ENCODE data around the gene ADAMTS19.

Gene ADAMTS19

DNA sequence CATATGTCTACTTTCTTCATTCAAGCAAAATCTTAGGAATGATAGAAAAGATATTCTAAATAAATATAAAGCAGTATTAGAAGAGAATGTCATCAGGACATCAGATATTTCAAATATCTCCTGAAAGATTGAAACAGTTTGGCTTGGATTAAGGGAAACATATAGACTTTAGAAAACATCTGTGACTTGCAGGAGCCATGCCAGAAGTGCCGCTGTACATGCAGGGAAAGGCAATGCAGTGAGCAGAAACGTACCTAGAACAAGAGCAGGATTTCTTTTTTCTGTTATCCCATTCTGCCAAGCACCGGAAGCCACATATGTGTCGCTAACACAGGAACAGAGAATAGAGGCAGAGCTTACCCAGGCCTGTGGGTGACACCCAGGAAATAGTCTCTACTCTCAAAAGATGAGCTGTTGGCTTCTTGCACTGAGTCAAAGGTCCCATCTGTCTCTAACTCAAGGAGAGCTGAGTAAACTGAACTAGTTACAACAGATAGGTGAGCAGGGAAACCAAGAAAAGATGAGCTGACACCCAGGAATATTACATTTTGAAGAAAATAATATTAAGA lies 5.8 kb downstream of the ADAMTS19 start:
- DNase-seq (ENCODE audit: low read depth in 1 of 2, low spot score in 1 of 2), result no peak

DNA sequence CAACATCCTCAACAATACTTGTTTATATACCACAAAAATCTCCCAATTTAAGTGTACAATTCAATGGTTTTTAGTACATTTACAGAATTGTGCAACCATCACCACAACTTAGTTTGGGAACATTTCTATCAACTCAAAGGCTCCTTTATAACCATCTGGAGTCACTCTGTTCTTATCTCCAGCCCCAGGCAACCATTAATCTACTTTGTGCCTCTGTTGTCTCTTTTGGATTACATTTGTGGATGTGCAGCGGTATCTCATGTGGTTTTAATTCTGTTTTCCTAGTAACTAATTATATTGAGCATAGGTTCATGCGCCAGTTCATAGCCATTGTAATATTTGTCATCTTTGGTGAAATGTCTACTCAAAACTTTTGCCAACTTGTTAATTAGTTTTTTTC lies 14.4 kb downstream of the ADAMTS19 start:
- DNase-seq (ENCODE audit: low read depth in 1 of 2, low spot score in 1 of 2), result no peak

DNA sequence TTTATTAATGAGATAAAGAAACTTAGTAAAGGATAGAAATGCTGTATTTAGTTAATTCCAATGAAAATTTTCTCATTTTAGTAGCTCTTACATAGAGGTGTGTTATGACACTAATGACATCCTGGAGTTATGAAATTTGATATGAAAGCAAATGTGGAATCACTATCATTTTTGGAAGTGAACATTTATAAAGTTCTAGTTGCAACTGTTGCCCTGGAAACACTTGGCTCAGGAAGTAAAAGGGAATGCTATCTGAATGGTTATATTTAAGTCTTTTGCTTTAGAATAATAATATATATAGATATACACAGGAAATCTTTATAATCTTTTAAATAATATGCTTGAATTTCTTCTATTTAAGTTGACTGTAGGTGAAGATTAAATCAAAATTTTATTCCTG lies 16.7 kb downstream of the ADAMTS19 start:
- no peak for DNase-seq (ENCODE audit: low read depth in 1 of 2, low spot score in 1 of 2)

DNA sequence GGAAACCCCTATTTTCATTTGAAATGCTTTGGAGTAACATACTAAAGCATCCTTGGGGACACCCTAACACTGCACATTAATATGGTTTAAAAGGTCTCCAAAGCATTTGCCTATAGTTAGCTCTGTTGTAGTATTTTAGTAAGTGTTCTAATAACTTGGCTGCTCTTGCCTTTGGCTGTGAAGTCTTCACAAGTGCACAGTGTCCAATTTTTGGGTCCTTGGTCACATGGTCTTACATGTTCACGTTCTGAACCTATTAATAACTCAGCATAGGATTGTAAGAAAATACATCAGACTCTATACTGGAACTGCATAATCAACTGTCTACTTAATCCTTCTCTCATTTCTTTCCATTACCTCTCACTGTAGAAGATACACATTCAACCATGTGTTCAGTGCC lies 17.4 kb downstream of the ADAMTS19 start:
- no peak for DNase-seq (ENCODE audit: low read depth in 1 of 2, low spot score in 1 of 2)

DNA sequence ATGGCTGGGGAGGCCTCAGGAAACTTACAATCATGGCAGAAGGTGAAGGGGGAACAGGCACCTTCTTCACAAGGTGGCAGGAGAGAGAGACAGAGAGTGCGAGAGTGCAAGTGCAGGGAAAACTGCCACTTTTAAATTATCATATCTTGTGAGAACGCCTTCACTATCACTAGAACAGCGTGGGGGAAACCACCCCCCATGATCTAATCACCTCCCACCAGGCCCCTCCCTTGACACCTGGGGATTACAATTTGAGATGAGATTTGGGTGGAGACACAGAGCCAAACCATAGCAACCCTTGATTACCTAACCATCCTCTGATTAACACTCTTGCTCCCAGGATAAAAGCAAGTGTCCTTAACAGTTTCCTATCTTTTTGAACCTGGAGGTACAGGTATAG lies 21.1 kb downstream of the ADAMTS19 start:
- no peak for DNase-seq (ENCODE audit: low read depth in 1 of 2, low spot score in 1 of 2)

DNA sequence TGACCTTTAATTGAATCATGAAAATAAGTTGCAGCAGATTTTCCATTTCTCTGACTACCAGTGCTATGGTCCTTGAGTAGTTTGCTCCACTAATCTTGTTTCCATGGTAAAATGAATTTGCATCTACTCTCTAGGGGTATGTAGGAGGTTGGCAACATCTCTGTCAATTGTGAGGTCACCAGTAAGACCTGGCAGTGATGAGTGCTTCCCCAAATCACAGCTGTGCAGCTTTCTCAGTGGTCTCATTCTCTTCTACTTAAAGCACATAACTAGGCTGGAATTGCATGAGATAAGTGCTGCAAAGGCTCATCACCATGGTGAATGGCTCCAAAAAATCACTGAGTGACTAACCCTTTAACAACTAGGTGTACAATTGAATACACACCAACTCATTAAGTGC lies 36.3 kb downstream of the ADAMTS19 start:
- no peak for DNase-seq (ENCODE audit: low read depth in 1 of 2, low spot score in 1 of 2)

DNA sequence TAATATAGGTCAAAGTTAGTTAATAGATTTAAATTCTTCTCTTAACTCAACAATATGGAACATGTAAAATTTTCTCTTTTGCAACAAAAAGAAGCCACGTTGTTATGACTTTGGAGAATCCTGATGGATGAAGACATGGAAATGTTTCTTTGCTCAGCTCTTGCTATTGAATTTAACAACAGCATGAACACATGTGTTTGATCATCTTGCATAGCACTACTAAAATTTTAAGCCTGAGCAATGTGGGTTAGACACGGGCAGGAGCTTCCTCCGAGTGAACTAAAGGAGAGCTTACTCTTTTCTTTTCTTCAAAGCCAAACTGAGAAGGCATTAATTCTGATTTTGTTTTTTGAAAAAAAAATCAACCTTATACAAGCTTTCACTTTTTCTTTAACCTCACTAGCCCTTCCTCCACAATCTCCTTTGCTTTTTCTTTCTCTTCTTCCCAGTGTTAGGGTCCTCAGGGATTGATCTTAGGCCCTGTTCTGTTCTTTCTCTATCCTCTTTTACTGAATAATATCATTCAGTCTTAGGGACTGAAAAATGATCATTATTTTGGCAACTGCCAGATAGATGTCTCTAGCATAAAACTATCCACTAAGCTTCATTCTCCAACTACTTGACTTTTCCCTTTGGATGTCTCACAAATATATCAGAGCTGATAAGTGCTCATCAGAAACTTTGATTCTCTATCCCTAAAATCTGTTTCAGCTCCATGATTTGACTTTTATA lies 36.9 kb downstream of the ADAMTS19 start:
- DNase-seq (ENCODE audit: low read depth in 1 of 2, low spot score in 1 of 2), result no peak

DNA sequence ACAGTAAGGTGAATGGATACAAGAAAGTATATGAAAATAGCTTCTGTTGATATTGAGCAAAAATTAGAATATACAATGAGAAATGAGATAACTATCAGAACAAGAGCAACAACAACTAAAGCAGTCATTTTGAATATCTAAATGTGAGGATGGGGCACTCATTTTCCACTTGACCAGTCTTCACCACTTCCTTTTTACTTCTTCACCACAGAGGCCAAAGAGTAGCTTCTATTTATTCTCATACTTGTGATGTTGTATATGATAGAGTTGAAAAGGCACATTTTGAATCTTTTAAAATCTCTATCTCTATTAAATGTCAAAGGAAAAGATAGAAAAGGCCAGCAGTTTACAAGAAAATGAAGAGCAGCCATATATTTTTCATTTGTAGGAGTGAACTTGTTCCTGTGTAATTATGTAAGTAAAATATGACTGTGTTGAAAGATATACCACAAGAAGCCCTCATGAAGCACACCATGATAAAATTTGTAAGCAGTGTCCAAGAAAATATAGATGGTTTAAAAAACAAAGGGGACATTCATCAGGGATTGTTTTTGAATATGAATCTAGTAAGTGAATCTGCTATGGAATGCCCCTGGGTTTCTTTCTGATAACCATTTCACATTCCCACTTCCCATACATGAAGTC lies 39.2 kb downstream of the ADAMTS19 start:
- no peak for DNase-seq (ENCODE audit: low read depth in 1 of 2, low spot score in 1 of 2)

DNA sequence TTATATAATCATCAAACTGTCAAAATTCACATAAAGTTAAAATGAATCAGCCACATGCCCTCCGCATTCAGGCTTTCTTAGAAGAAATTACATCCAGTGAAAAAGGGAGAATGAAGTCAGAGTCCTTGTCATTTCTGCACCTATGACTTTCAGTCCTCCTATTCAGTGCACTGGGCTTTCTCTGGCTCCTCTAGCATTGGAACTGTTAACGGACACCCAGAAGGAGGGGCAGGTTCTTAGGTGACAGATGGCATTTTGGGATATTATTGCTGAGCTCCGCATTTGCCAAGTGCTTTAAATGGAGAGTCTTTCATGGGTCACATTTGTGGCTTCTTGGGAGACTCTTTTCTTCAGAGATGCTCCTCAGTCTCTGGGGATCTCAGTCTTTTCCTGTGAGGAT lies 40.0 kb downstream of the ADAMTS19 start:
- DNase-seq (ENCODE audit: low read depth in 1 of 2, low spot score in 1 of 2), result no peak

DNA sequence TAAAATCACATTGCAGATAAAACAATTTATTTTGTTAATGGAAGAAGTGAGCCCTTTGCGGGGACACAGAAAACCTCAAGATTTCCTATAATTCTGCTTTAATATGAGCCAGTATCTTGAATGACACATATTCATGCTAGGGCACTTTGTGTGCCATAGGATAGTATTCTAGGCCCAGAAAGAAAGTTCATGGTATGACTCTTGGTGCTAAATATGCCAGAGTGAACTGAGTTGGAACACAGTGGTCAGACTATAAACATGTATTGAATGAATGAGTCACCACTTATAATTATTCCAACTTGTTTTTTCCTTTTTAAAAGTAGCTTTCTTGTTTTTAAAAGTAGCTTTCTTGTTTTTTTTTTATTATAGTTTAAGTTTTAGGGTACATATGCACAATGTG lies 46.0 kb downstream of the ADAMTS19 start:
- DNase-seq (ENCODE audit: low read depth in 1 of 2, low spot score in 1 of 2), result no peak

DNA sequence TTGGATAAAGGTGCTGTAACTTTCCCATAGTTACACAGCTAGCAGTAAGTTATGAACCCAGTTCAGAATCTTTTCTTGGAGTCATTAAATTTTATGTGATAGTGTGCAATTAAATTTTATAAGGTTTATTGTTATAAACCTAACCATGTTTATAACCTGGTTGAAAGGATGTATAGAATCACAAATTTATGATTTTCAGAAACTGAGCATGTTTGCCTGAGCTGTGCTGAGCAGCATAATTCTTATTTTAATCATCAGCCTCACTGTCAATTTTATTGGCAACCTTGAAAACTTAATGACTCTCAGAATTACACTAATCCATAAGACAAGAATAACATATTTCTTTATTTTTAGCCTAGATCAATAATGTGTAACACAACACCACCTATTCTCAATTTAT lies 46.9 kb downstream of the ADAMTS19 start:
- no peak for DNase-seq (ENCODE audit: low read depth in 1 of 2, low spot score in 1 of 2)

DNA sequence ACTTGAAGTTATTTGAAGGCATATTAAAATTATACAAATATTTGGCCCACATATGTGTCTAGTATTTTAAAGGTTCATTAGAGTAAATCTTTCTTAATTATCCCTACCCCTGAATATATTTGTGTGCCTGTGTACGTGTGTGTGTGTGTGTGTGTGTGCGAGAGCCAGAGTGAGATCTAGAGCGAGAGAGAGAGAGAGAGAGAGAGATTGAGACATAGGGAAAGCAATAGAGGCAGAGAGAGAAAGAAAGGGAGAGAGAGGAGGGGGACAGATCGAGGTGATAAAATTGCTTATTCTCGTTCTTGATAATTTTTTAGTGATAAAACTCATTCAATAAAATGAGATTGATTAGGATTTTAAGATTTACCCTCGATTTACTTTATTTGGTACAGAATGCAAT lies 47.4 kb downstream of the ADAMTS19 start:
- no peak for DNase-seq (ENCODE audit: low read depth in 1 of 2, low spot score in 1 of 2)

DNA sequence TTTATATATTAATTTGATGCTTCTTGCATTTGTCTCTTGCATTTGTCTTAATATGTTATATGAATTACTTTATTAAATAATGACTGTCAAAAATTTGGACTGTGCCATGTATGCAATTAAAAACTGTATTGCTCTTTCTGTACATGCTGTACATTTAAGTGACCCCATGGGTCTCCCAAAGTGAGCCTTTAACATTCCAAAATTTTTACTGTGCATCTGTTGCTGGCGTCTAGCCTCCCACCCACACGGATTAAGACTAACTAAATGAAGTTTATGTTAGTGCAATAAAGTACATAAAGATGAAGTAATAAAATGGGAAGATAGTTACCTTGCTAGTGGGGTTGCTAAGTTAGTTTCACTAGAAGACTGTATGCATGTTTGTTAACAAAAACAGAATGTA lies 48.5 kb downstream of the ADAMTS19 start:
- DNase-seq (ENCODE audit: low read depth in 1 of 2, low spot score in 1 of 2), result no peak

DNA sequence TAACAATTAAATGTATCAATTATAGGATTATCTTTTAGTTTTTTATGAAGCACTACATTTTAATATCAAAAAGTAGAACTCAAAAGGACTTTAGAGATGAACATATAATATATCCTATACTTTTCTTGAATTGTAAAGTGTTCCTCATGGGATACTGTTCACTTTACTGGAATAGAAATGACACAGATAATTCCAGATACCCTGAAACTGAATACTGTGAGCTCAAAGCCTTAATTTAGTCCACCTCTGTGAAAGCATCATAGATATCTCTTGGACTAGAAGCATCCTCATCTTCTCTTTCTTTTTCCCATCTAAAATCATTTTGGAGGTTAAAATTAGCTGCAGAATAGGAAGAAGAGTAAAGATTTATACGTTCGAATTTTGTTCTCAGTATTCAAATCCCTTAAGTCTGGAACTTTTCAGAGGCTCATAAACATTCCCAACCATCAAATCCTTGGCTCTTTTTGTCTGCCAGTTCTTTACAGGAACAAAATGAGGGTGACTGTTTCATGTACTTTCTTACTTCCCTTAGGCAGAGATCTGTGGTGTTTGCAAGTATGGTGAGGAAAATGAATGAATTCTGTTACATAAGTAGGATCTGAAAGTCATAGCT lies 49.4 kb downstream of the ADAMTS19 start:
- no peak for DNase-seq (ENCODE audit: low read depth in 1 of 2, low spot score in 1 of 2)

DNA sequence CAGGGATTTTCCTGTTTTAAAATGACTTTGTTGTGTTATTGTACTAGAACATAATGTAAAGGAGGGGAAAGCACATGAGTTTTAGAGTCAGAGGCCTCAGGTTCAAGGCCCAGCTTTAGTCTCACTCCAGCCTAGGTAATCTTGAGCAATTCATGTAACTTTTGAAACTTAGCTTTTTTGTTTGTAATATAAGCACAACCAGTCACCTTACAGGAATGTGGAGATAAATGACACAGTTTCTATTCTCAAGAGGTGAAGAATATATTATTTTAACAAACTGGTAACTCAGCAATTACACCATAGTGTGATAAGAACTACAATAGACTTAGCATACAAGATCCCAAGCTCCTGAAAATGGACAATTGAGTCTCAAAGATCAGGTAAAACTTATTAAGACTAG lies 51.2 kb downstream of the ADAMTS19 start:
- DNase-seq (ENCODE audit: low read depth in 1 of 2, low spot score in 1 of 2), result no peak

DNA sequence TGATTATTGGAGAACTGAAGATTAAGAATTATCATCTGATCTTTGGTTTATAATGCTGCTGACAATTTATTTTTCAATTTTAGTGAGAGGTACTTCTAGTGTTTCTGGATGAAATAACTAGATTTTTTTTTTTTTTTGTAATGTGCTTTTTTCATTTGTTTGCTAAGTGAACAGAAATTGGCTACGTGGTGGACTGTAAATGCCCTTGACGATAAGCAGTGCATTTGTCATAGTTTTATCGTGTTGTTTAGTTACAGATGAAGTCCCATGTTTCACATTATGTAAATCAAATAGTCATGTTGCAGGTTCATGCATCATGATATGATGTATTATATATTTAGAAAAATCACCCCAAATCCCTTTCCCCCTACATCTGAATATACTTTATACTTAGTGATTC lies 81.0 kb downstream of the ADAMTS19 start:
- DNase-seq (ENCODE audit: low read depth in 1 of 2, low spot score in 1 of 2), result no peak

DNA sequence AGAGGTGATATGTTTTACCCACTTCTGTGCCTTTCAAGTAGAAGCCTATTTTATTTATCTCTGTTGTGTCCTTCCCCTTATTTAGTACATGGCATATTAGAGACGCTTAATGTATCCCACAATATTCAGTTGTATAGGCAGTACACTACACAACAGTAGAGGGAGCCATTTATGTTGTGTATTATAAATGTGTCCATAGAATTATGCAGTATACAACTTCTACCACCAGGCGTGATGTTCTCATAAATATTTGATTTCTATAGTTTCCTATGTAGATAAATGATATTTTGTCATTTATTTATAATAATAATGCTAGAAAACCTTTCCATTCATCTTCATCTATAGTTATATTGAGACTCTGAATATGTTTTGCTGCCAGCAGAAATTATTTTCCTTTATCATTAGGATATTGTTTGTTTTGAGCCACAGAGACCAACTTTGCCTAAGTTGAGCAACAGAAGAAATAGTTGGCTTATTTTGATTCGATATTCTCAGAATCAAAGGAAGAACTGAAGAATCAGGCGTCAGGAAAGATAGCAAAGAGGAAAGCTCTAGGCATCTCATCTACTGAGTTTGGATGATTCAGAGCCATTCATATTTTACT lies 81.7 kb downstream of the ADAMTS19 start:
- DNase-seq (ENCODE audit: low read depth in 1 of 2, low spot score in 1 of 2), result no peak

DNA sequence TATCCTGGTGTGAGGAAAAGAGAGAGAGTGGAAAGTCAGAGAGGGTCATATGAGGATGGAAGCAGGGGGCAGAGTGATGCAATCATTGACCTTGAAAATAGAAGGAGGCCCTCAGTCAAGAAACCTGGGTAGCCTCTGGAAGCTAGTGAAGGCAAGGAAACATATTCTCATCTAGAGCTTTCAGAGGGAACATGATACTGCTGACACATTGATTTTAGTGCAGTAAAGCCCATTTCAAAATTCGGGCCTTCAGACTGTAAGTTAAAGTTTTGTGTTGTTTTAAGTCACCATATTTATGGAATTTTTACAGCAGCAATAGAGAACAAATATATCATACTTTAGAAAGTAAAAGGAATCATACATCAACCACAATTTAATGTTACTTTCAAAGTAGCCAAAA lies 87.0 kb downstream of the ADAMTS19 start:
- no peak for DNase-seq (ENCODE audit: low read depth in 1 of 2, low spot score in 1 of 2)

DNA sequence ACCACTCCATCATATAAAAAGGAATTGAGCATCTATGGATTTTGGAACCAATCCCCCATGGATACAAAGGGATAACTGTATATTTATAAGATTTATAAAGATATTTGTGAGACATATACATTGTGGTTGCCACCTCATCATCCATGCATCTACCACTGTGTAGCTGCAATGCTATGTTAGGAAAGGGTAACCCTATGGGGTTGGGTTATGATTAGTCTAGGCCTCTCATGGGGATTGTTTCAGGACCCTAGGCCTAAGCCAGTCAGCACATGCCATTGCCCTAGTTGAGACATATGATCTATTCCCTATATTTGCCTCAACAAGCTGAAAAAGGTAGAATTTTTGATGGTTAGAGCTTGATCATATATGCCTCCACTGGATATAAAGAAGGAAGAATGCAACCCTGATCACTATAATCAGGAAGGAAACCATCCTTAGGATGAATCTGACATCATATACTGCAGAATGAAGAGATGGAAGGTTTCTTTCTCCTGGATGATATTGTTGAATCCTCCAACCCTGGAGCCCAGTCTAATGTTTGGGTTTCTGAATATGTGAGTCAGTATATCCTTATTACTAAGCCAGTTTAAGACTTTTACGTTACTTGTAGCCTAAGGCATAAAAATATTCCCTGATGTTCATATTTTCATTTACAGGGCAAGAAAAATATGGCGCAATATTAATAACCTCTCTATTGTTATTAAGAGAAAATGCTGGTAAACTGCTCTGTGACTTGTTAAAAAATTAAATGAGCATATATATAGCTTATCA lies 94.2 kb downstream of the ADAMTS19 start:
- DNase-seq (ENCODE audit: low read depth in 1 of 2, low spot score in 1 of 2), result no peak

DNA sequence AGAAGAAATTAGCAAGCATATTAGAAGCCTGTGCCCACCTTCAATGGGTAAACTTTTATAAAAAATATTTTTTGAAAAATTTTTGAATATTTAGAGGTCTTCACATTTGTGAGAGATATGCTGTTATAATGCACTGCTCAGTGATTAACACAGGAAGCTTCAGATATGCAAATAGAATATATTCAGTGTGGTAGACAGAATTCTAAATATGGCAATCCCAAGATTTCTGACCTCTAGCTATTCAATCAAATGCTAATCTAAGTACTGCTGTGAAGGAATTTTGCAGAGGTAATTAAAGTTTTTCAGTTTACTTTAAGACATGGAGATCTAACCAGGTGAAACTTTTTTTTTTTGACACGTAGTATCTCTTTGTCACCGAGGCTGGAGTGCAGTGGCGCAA lies 103.5 kb downstream of the ADAMTS19 start:
- DNase-seq (ENCODE audit: low read depth in 1 of 2, low spot score in 1 of 2), result no peak

DNA sequence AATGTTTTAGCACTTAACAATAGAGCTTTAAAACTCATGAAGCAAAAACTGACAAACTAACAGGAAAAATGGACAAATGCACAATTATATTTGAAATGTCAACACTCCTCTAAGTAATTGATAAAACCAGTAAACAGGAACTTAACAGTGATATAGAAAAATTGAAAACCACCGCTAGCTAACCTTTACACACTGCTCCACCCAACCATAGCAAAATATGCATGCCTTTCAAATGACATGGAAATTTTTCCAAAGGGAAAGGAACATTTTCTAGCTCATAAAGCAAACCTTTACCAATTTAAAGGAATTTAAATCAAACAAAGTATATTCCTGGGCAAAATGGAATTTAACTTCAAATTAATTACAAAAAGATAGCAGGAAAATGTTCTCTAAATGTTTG lies 109.2 kb downstream of the ADAMTS19 start:
- DNase-seq (ENCODE audit: low read depth in 1 of 2, low spot score in 1 of 2), result no peak

Data from activated CD4-positive, alpha-beta T cell treated with anti-CD3 and anti-CD28 coated beads, Interleukin-2, amount 50 U/mL, for 24 hours (primary cell).